Tibial artery (tissue), 4 donors: ENCODE data around the gene PSMD5.

Experiments
- DNase-seq, 2 donors: peaks; one replicate each; pipeline ENCODE4 v3.0.0-alpha.2; 2019
- H3K27ac ChIP-seq, 2 donors: fragments of 200-600 bp; sonication (generic) in 1 of 2; 1 replicate in 1 of 2; 2 replicates in 1 of 2; pipeline ENCODE4 v1.5.1; 2018 to 2019; ENCODE audit warnings: mild to moderate bottlenecking in 1 of 2
- H3K27me3 ChIP-seq, 2 donors: fragments of 200-600 bp; sonication (generic) in 1 of 2; one replicate each; pipeline versions ENCODE4 v1.5.1 to v1.6.0; 2016 to 2019
- H3K36me3 ChIP-seq, 3 donors: fragments of 200-600 bp; sonication (generic) in 2 of 3; one replicate each; pipeline ENCODE4 v1.5.1; 2016 to 2019; ENCODE audit warnings: mild to moderate bottlenecking in 2 of 3
- H3K4me1 ChIP-seq, 4 donors: fragments of 200-600 bp; sonication (generic) in 2 of 4; 1 replicate in 3 of 4; 2 replicates in 1 of 4; pipeline ENCODE4 v1.5.1; 2016 to 2019
- H3K4me3 ChIP-seq, 2 donors: fragments of 200-600 bp; sonication (generic) in 1 of 2; 1 replicate in 1 of 2; 2 replicates in 1 of 2; pipeline ENCODE4 v1.5.1; 2018 to 2019; ENCODE audit warnings: mild to moderate bottlenecking in 2 of 2
- H3K9me3 ChIP-seq, 3 donors: fragments of 200-600 bp; sonication (generic) in 1 of 3; one replicate each; pipeline ENCODE4 v1.5.1; 2016 to 2019
- intact Hi-C: fragments of 100-400 bp; cut with DNase I; formaldehyde crosslinking; loops from one replicate; pipeline ENCODE4 v1.15.0; 2023; ENCODE audit warnings: low total_unique reads
- TF ChIP-seq, protein P1 (sequence below), 2 experiments: fragments of 200-600 bp in 1 of 2; fragments of 450-650 bp in 1 of 2; IDR thresholded peaks; one replicate each; pipeline ENCODE4 v1.5.1; 2017 to 2019; ENCODE audit warnings: antibody characterized with exemption in 2 of 2, mild to moderate bottlenecking in 1 of 2, moderate library complexity in 1 of 2

PSMD5 gene

GRCh38 chr9:120830151-120830550, 12.6 kb downstream of the PSMD5 start:
- TF ChIP-seq, protein P1, sequence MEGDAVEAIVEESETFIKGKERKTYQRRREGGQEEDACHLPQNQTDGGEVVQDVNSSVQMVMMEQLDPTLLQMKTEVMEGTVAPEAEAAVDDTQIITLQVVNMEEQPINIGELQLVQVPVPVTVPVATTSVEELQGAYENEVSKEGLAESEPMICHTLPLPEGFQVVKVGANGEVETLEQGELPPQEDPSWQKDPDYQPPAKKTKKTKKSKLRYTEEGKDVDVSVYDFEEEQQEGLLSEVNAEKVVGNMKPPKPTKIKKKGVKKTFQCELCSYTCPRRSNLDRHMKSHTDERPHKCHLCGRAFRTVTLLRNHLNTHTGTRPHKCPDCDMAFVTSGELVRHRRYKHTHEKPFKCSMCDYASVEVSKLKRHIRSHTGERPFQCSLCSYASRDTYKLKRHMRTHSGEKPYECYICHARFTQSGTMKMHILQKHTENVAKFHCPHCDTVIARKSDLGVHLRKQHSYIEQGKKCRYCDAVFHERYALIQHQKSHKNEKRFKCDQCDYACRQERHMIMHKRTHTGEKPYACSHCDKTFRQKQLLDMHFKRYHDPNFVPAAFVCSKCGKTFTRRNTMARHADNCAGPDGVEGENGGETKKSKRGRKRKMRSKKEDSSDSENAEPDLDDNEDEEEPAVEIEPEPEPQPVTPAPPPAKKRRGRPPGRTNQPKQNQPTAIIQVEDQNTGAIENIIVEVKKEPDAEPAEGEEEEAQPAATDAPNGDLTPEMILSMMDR (IDR thresholded peaks at IDR 0.05) = no peak
- Histone ChIP-seq H3K4me1 (no peaks in the 10 kb centered on the region), H3K36me3 (peaks cover 69 to 87% (median 72%) of the 10 kb centered on the region in 3 donors), H3K27ac (no peak overlapping the region), H3K27me3 (no peaks in the 10 kb centered on the region), H3K4me3 (no peak overlapping the region), H3K9me3 (no peaks in the 10 kb centered on the region)
- intact Hi-C loops = no loop called here
- DNase-seq = no peak

GRCh38 chr9:120829650-120830049, 13.1 kb downstream of the PSMD5 start:
- Histone ChIP-seq H3K4me1 (no peaks in the 10 kb centered on the region), H3K36me3 (peaks cover 71 to 87% (median 77%) of the 10 kb centered on the region in 3 donors), H3K27ac (no peak overlapping the region), H3K4me3 (no peak overlapping the region), H3K27me3 (no peaks in the 10 kb centered on the region), H3K9me3 (no peaks in the 10 kb centered on the region)
- no peak for DNase-seq
- TF ChIP-seq, protein P1 (IDR thresholded peaks at IDR 0.05) = no peak
- intact Hi-C loops = no loop called here

DNA sequence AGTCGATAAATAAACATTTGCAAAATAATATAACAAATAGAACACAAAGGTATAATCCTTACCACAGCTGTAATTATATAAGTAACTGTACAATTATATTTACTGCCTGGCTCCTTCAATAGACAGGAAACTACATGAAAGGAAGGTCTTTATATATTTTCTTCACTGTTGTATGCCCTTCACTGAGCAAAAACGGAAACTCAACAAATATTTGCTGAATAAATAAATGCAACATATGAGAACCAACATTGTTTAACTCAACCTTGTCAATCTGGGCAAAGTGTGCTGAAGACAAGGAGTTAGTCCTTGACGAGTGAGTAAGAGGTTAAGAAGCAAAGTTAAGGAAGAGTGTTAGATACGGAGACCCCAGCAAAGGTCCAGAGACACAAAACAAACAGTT, 22.6 kb downstream of the PSMD5 start:
- H3K27me3 ChIP-seq = no peaks in the 10 kb centered on the region
- H3K27ac ChIP-seq = no peak overlapping the region
- TF ChIP-seq, protein P1 (IDR thresholded peaks at IDR 0.05) = no peak
- H3K9me3 ChIP-seq = no peaks in the 10 kb centered on the region
- H3K36me3 ChIP-seq = peaks cover 66 to 90% (median 87%) of the 10 kb centered on the region in 3 donors
- no peaks in the 10 kb centered on the region for H3K4me1 ChIP-seq
- DNase-seq = no peak
- intact Hi-C loops = no loop called here
- H3K4me3 ChIP-seq = no peak overlapping the region

DNA sequence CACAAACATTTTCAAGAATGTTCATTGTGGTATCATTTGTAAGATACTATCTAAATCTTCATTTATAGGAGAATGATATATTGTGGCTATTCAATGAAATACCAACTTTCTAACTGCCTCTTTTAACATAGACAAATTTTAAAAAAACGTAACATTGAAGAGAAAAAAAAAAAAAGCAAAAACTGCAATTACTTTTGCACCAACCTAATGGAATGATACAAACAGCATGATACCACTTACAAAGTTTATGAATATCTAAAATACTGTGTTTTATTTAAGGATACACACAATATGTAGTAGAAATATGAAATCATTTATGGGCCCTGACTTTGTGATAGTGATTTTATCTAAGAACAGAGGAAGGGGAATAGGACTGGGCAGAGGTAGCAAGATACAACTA, 24.1 kb downstream of the PSMD5 start:
- H3K27me3 ChIP-seq = no peaks in the 10 kb centered on the region
- DNase-seq = no peak
- no peaks in the 10 kb centered on the region for H3K9me3 ChIP-seq
- no peak overlapping the region for H3K27ac ChIP-seq
- intact Hi-C loops = no loop called here
- H3K4me1 ChIP-seq = no peaks in the 10 kb centered on the region
- TF ChIP-seq, protein P1 (IDR thresholded peaks at IDR 0.05) = no peak
- H3K4me3 ChIP-seq = no peak overlapping the region
- peaks cover 54 to 80% (median 73%) of the 10 kb centered on the region in 3 donors for H3K36me3 ChIP-seq

GRCh38 chr9:120815075-120815474, 27.6 kb downstream of the PSMD5 start:
- no peaks in the 10 kb centered on the region for H3K9me3 ChIP-seq
- intact Hi-C loops = no loop called here

More at GRCh38 chr9:120815075-120815474, 27.6 kb downstream of the PSMD5 start:
- TF ChIP-seq, protein P1 (IDR thresholded peaks at IDR 0.05) = no peak
- no peak overlapping the region for H3K4me3 ChIP-seq
- no peaks in the 10 kb centered on the region for H3K27me3 ChIP-seq
- H3K4me1 ChIP-seq = no peaks in the 10 kb centered on the region
- H3K27ac ChIP-seq = no peak overlapping the region
- peaks cover 29 to 45% (median 43%) of the 10 kb centered on the region in 3 donors for H3K36me3 ChIP-seq
- no peak for DNase-seq
